ENCODE data around the gene EPHB1.
"Not testable (repeated sequence)": the region's sequence is repeated elsewhere in the genome, so short reads cannot be mapped to it uniquely, and the experiment has no call there.

EPHB1 gene

GRCh38 chr3:134965865-134966481, 170.9 kb downstream of the EPHB1 start:
- no peak for DNase-seq

GRCh38 chr3:134970895-134971294, 175.8 kb downstream of the EPHB1 start:
- no peak for DNase-seq

- no peak for DNase-seq
Observed at GRCh38 chr3:134971306-134971705, 176.2 kb downstream of the EPHB1 start.

DNA sequence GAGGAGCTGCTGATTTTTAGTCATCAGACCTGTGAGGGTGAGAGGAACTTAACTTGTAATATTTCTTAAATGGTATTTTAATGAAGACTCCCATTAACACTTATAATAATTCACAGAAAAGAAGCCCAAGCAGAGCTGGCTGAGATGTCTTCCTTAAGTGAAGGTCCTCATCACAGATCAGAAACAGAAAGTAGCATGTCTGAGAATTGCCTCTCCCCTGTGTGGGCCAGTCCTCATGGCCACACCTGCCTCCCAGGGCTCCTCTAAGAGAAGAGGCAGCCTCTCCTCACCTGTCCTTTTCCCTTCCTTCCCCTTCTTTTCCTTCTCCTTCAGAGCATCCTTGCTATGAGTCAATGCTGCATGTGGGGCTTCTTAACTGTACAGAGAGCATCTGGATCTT, 176.8 kb downstream of the EPHB1 start:
- DNase-seq: not testable (repeated sequence)

DNA sequence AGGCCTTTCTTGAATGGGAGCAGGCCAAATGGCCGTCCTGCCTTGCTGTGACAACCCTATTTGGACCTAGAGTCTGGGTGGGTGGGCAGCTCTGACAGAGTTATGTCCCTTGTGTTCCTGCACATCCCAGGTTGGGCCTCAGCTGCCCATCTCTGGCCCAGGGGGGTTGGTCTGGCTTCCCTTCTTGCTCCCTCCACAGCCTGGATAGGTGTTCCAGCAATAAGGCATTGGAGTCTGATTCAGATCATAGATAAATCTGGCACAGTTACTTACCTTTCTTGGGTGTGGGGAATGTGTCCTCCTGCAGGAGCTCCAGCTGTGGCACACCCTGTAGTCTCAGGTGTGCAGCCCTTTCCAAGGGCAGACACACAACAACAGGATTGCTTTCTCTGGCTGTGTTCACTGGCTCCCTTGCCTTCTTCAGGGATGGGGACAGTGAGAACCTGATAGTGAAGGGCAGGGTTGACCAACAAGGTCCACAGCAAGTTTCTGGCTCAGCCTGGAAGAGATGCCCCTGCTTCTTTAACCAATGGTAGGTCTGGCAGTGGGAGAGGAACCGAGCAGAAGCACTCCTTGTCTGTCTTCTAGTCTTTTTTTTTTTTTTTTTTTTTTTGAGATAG, 177.9 kb downstream of the EPHB1 start:
- DNase-seq: no peak

DNA sequence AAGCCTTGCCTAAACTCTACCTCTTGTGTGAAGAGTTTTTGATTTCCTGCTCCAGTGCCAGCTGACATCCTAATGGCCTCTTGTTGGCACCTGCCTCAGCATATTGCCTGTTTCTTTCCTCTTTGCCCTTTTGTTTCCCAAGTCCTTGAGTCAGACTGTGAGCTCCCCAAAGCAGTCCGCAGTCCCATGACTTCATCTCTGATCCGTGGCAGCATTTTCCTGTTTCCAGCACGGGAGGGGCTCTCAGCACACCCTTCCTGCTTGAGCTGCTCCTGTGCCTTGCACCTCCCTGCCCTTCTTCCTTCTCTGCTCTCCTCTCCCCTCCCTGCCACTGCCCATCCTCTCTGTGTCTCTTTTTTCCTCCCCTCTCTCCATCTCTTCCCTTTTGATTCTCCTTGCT, 179.6 kb downstream of the EPHB1 start:
- DNase-seq: no peak

DNA sequence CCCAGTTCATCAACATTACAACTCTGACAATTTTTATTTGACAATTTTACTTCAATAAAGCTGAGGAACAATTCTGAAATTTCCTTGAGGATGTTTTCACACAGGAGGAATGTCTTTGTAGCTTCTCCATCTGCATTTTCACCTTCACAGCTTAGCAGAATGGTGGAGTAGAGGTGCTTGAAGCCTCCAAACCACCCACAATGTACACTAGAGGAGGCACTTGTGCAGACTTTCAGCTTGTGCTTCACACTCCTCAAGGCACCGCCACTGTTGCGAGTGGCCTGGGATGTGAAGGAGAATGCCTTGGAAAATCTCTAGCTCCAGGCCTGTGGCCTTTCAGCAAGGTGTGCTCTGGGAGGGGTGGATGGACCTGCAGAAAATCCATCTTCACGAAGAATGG, 181.9 kb downstream of the EPHB1 start:
- no peak for DNase-seq

DNA sequence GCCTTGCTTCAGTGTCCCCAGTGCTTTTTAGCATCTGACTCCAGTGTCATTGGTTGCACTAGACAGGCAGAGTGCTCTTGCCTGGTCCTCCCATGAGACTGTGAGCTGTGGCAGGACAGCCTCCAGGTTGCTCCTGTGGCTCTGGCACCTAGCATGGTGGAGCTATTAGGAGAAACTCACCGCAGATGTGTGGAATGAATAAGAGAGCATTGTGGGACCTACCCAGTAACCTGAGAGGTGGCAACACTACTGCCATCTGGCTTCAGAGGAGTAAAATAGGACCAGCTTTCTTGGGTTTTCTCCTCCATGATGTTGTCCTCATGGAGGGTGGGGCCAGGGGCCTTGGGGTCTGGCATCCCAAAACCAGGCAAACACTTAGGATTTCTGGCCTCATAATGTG, 183.6 kb downstream of the EPHB1 start:
- DNase-seq: no peak

GRCh38 chr3:134985864-134986715, 191.0 kb downstream of the EPHB1 start:
- no peak for DNase-seq

GRCh38 chr3:134988666-134989065, 193.6 kb downstream of the EPHB1 start:
- DNase-seq: no peak

- DNase-seq: no peak
Observed at GRCh38 chr3:134991003-134991402, 195.9 kb downstream of the EPHB1 start.

DNA sequence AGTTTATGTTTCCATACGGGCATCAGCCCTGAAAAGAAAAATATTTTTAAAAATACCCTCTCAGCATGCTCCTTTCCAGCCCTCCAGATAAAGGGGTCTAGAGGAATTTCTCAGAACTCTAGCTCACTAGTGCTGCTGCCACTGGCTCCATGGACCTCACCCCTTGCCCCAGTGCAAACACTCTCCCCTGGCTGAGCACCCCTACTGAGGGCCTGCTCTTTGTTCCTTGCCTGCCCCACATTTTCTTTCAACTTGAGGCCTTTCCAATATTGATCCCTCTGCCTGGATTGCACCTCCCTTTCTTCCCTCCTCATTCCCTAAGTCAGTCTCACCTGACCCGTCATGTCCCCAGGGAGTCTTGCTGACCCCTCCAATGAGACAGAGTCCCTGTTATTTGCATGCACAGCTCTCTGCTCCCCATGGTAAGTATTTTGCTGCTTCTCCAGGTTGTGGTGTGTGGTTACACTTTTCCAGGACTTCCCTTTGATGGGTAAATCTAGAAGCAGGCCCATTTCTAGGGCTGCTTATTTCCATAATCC, 196.5 kb downstream of the EPHB1 start:
- DNase-seq: no peak

DNA sequence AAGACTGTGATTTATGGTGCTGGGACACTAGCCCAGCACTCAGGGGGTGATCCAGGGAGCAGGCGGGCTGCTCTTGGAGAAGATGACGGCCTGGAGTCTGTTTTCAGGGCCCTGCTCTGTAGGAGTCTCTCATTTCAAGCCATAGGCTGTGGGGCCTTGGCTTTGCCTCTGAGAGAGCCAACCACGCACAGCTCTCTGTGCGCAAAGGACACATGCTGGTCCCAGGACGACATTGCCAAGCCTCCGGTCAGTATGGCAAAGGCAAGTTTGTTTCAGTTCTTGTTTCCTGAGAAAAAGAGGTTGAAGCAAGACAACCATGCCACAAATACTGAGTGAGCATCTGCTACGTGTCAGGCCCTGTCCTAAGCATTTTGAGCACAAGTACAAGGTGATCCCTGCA, 197.1 kb downstream of the EPHB1 start:
- no peak for DNase-seq

DNA sequence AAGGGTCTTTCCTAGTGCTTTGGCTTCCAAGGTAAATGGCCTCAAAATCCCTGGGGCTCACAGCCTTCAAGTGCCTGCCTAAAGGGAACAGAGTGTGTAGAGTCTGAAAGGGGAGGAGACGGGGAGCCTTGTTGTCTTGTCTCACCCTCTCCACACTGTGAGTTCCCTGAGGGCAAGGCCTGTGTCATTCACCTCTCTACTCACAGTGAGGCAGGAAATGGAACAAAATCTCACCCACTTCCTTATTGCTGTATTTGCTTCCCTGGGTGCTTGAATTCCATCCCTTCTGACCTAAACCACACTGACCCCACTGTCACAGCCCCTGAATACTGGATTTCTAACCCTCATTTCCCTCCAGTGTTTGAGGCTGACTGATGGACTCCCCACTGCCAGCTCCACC, 197.5 kb downstream of the EPHB1 start:
- DNase-seq: no peak

GRCh38 chr3:134993011-134993410, 198.0 kb downstream of the EPHB1 start:
- DNase-seq: no peak

GRCh38 chr3:134998158-134998557, 203.1 kb downstream of the EPHB1 start:
- no peak for DNase-seq

GRCh38 chr3:134998855-134999254, 203.8 kb downstream of the EPHB1 start:
- DNase-seq: no peak

GRCh38 chr3:135000465-135000864, 205.4 kb downstream of the EPHB1 start:
- no peak for DNase-seq

- not testable (repeated sequence) for DNase-seq
Observed at GRCh38 chr3:135005616-135006015, 210.6 kb downstream of the EPHB1 start.

DNA sequence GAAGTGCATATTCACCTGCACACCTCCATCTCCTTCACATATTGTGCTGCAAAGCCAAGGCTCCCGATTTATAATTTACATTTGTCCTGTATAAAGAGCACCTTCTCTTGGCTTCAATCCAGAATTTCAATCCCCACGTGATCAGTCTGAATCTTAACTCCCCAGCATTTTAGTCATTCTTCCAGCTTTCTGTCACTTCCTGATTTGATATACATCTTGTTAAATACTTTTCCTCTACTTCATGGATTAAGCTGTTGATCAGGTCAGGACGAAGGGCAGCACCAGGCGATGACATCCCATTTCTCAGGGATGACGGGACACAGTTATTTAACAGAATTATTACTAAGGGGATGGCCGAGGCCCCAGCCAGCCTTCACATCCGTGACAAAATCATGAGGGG, 212.5 kb downstream of the EPHB1 start:
- no peak for DNase-seq

DNA sequence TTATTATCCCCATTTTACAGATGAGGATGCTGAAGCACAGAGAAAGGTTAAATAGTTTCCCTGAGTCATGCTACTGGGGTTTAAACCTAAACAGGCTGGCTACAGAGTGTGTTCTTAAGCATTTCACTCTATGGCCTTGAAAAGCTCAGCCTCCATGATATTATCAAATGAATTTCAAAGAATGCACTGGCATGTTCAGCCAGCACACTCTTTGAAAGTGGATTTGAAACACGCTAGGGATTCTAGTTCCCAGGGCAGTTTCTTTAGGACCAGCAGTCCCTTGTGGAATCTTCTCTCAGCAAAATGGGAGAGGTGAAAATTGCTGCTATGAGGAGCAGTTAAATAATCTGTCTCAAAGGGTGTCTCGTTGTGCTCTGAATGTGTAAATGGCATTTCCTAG, 213.3 kb downstream of the EPHB1 start:
- no peak for DNase-seq

- DNase-seq: no peak
Observed at GRCh38 chr3:135009014-135009413, 214.0 kb downstream of the EPHB1 start.

GRCh38 chr3:135012101-135012500, 217.0 kb downstream of the EPHB1 start:
- DNase-seq: no peak

DNA sequence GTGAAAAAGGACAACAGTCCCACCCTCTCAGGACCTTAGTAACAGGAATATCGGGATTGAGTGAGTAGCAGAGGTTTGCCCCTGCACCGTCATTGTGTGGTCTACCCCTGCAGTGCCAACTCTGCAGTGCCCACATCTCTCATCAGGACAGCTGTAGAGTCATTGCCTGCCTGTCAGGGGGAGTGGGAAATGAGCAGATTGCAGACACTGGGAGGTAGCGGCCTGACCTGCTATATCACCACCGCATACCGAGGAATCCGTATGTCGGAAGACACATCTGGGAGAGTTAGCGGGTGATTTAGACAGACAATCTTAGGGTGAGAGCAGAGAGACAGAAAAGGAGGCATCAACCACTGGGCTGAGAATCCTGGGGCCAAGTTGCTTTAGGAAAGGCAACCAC, 218.1 kb downstream of the EPHB1 start:
- DNase-seq: no peak
